HG02759 (cell line): ENCODE measurements around the gene C1QTNF8.
"Not testable (repeated sequence)": the region's sequence is repeated elsewhere in the genome, so short reads cannot be mapped to it uniquely, and the experiment has no call there.

ENCODE experiments used
- ATAC-seq: cut with Tn5 transposase; IDR thresholded peaks from one replicate; pipeline ENCODE4 v1.9.1; 2021; ENCODE audit warnings: mild to moderate bottlenecking, moderate library complexity; ENCODE audit not compliant: unreplicated experiment

Gene C1QTNF8

GRCh38 chr16:1095450-1096168, 435 bp downstream of the C1QTNF8 start:
- no peak for ATAC-seq

DNA sequence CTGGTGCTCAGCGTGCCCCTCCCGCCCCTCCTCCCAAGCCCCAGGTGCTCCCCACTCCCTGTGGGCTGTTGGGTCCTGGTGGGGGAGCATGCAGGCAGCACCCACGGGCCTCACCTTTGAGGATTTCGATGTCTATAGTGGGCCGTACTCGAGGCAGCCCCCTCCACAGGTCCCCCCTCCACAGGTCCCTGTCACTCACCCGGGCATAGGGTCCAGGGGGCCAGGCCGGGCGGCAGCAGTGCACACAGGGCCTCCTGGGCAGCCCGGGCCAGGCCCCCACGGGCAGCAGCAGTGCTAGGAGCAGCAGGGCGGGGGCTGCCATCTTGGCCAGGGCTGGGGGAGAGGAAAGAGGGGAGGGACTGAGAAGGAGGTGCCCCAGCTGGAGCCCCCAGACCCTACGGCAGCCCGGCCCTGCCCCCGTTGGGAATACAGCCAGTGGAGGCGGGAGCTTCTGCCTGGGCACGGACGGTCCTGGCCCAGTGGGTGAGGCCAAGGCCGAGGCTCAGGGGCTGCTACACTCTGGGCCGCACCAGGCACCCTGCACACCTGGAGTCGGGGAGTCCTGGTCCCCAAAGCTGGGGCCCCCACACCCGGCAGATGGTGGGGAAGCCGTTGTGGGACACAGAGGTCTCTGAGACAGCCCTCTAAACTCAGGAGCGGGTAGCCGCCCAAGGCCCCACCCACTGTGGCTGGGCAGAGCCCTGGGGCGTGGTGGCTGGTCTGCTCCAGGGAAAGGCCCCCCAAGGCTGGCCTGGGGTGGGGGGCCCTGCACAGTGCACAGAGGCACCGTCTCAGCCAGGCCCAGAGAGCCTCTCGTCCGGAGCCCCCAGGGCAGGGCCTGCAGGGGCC, 1.2 kb downstream of the C1QTNF8 start:
- ATAC-seq, result no peak

GRCh38 chr16:1094124-1094479, 1.9 kb downstream of the C1QTNF8 start:
- ATAC-seq, result no peak

- ATAC-seq, result no peak
These were observed 2.5 kb downstream of the C1QTNF8 start for GRCh38 chr16:1093284-1094123.

DNA sequence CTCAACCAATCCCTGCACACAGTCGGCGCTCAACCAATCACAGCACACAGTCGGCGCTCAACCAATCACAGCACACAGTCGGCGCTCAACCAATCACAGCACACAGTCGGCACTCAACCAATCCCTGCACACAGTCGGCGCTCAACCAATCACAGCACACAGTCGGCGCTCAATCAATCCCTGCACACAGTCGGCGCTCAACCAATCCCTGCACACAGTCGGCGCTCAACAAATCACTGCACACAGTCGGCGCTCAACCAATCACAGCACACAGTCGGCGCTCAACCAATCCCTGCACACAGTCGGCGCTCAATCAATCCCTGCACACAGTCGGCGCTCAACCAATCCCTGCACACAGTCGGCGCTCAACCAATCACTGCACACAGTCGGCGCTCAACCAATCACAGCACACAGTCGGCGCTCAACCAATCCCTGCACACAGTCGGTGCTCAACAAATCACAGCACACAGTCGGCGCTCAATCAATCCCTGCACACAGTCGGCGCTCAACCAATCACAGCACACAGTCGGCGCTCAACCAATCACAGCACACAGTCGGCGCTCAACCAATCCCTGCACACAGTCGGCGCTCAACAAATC, 3.3 kb downstream of the C1QTNF8 start:
- not testable (repeated sequence) for ATAC-seq

DNA sequence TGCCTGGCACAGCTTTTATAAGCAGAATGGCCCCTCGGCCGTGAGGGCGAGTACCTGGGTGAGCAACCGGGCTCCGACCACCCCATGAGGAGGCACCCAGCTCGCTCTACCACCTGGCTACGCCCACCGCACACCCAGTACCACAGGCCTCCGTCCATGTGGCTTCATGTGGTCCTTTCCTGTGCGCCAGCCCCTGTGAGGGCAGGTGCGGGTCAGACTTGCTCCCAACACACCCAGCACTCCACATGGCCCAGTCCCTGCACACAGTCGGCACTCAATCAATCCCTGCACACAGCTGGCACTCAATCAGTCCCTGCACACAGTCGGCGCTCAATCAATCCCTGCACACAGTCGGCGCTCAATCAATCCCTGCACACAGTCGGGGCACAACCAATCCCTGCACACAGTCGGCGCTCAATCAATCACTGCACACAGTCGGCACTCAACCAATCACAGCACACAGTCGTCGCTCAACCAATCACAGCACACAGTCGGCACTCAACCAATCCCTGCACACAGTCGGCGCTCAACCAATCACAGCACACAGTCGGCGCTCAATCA, 4.0 kb downstream of the C1QTNF8 start:
- ATAC-seq, result no peak

DNA sequence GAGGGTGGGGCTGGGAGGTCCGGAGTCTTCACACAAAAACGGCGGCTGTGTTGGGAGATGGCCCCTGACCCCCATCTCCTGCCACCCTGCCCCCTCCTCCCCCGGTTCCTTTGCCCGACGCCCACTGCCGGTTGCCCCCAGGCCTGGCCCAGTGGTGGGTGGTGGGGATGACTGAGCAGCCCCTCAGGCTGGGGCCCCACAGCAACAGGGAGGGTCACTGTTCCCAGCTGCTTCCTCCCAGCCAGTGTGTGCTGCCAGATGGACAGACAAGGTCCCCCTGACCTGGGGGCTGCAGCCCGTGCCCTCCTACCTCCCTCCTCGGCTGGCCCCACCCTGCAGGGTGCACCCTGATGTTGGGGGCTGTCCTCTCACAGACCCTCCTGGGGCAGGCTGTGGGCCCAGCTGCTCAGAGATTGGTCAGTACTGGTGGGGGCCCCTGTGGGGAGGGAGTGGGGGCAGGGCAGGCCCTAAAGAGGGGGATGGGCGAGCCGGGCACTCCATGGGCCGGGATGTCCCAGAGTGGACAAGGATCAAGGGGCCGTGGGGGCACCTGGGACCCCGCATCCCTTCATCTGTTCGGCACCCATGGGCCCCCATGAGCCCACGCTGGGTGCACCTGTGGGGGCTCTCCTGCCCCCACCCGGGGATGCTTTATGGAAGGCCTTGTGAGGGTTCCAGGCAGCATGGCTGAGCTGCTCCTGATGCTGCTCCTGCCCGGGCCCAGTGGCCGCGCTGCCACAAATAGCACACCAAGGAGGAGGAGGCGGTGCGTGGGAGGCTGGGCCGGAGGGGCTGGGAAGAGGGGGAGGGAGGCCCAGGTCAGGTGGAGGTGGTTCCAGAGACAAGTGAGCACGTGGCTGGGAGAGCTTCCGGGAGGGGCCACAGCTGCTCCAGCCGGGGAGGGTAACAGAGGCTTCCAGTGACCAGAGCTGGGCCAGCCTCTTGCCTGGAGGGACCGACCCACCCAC, 5.1 kb downstream of the C1QTNF8 start:
- ATAC-seq, result no peak

DNA sequence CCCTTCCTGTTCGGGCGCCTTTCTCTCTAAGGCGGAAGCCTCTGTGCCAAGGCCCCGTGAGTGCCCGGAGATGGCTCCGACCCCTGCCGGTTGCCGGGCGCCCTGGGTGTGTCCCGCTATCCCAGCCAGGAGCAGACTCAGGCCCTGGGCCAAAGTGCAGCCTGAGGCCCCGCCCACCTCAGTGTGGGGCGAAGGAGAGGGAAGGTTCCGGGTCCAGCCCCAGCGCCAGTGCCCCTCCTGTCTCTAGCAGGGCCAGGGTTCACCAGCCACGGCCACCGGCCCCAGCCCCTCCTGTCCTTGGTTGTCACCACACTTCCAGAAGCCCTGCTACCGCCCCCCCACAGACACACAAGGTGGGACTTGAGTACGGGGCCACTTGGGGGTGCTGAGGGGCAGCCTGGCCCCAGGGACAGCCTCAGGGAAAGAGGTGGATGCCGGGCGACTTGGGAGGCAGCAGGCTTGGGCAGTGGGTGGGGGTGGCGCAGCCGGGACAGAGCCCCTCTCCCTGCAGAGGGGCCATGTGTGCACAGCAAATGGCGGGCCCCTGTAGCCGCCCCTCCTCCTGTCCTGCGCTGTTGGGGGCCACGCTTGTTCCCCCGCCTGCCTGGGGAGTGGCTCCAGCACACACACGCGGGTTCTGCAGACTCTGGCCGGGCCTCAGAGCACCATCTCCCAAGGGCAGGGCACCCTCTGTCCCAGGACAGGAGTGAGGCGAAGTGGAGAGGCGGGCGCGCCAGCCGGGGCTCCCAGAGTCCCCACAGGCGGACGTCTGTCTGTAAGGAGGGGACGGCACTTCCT, 6.0 kb downstream of the C1QTNF8 start:
- no peak for ATAC-seq

DNA sequence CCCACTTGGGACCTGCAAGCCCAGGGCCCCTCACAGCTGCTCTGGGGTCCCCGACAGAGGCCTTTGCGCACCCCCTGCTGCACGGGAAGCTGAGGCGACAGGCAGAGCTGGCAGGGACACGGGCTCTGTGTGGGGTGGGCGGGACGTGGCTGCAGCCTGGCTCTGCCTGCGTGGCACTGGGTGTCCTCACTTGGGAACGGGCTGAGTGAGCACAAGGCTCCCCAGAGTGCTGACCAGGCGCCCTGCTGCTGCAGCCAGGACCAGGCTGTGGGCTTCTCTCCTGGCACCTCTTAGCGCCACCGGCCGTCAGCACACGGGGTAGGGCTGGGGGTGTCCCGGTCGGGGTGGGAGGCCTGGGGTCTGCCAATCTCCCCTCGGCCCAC, 6.6 kb downstream of the C1QTNF8 start:
- no peak for ATAC-seq

- ATAC-seq, result no peak
These were observed 7.5 kb downstream of the C1QTNF8 start for GRCh38 chr16:1088295-1089170.

DNA sequence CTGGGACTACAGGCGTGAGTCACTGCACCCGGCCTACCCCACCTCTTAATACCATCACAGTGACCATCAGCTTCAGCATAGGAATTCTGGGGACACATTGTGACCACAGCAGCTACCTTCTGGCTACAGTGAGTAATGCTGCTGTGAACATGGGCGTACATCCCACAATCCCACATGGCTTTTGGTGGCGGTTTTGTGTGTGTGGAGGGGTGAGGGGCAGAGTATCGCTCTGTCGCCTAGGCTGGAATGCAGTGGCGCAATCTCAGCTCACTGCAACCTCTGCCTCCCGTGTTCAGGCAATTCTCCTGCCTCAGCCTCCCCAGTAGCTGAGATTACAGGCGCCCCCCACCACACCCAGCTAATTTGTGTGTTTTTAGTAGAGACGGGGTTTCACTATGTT, 9.6 kb downstream of the C1QTNF8 start:
- ATAC-seq, result not testable (repeated sequence)

- no peak for ATAC-seq
These were observed 11.1 kb downstream of the C1QTNF8 start for GRCh38 chr16:1084971-1085370.

DNA sequence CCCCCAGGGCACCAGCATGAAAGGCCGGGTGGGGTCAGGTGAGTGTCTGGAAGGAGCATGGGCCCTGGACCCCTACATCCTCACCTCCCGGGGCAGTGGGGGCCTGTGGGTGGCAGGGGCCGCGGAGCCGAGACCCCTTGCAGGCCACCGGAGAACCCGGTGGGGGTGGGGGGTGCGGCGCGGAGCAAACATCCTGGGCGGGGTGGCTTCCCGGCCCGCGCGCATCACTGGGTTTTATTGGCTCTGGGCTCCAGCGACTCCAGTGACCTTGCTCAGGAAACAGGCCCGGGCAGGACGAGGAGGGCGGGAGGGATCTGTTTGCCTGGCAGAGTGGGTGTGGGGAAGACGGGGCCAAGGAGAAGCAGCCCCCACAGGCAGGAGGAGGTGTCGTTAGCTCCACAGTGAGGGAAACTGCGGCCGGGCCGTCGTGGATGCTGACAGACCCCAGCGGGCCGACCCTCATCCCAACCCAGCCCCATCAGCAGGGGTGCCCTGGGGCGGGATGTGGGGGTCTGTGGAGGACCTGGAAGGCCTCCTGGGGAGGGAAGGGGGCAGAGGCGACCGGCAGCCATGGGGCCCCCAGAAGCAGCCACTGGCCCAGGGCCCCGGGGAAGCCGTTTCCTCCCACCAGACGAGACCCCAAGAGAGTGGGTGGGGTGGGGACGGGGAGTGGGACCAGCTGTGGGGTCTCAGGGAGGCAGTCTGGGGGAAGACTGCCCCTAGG, 12.9 kb downstream of the C1QTNF8 start:
- no peak for ATAC-seq

DNA sequence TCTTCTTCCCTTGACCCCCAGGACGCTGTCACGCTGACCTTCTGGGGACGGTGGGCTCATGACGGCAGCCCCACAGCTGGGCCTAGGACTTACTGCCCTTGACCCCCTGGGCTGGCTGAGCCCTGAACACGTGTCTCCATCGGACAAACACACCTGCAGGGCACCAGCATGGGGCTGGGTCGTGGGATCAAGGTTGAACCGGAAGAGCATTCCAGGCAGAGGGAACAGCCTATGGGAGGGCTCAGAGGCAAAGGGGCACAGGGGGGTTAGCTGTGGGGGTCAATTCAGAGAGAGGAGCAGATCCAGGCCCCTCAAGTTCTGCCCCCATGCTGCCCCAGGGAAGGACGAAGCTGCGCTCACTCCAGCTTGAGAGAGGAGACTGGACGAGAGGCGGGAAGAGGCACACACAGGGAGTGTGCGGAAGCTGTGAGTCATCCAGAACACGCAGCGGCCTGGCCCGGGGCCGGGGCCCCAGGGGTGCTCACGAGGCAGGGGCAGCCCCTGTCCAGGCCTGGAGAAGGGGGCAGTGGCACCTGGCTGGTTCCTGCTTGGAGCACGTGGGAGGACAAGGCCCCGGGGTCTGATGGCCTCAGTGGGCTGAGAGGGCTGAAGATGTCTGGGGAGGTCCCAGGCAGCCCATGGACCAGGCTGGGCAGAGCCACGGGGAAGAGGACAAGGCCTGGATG, 13.6 kb downstream of the C1QTNF8 start:
- ATAC-seq, result no peak

DNA sequence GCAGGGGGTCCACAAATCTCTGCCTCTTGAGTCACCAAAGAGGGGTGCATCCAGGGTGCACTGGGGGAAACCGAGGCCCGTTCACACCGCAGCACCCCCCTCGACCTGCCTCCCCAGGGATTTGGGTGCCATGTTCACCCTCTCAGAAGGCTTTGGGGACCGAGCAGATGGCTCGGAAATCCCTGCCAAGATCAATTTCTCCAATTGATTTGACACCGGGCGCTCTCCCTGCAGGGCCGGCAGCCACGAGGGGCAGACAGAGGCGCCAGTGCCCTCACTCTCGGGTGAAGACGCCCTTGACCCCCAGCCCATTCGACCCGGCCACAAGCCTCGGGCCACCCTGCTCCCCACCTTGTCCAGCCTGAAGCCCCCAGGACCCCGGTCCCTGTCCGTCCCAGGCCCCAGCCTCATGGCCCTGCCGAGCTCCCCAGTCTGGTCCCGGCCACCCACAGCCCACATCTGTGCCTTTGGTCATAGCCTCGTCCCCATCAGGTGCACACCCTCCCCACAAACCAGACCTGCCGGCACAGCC, 14.2 kb downstream of the C1QTNF8 start:
- no peak for ATAC-seq
